Measurements from ENCODE around the gene TBXAS1.
"Not testable (repeated sequence)": the region's sequence is repeated elsewhere in the genome, so short reads cannot be mapped to it uniquely, and the experiment has no call there.

TBXAS1 gene

GRCh38 chr7:139827042-139827441 is 2.0 kb upstream of the TBXAS1 start:
- DNase-seq: no peak

DNA sequence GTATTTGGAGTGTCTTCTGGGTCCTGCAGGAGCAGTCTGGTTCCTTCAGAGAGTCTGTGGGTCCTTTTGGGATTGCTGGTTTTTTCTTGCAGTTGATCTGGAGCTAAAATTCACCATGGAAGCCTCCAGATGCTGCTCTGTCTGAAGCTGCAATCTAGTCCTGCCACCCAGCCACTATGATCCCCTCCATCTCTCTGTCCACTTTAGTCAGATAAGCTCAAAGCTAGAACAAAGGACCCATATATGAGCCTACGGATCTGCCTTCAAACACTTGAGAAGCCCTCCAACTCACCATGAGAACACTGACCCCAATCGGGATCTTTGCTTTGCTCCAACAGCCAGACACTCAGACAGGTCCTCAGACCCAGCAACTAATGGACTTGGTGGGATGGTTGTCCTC is 618 bp upstream of the TBXAS1 start:
- no peak for DNase-seq

GRCh38 chr7:139829775-139830117 is 682 bp downstream of the TBXAS1 start:
- DNase-seq: no peak

DNA sequence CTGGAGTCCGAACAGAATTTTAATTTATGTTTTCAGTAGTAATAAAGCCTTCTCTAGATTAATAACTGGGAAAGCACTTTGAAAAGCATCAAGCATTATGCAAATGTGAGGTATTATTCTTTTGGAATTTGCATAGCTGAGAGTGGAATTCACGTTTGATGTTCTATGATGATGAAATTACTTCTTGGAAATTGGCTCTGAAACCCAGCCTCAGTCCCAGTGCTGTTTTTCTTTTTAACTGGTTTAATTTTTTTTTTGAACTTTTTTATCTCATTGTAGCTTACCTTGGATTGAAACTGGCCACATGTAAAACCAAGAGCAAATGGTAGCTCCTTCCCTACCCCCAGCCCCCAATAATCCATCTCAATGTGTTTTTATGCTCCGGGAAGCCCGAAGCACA is 1.2 kb downstream of the TBXAS1 start:
- no peak for DNase-seq

GRCh38 chr7:139830782-139831501 is 1.9 kb downstream of the TBXAS1 start:
- DNase-seq: no peak

DNA sequence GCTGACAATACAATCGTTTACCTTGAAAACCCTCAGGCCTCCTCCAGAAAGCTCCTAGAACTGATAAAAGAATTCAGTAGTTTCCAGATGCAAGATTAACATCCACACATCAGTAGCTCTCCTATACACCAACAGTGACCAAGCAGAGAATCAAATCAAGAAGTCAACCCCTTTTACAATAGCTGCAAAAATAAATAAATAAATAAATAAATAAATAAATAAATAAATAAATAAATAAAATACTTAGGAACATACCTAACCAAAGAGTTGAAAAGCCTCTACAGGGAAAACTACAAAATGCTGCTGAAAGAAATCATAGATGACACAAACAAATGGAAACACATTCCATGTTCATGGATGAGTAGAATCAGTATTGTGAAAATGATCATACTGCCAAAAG is 6.8 kb downstream of the TBXAS1 start:
- DNase-seq: not testable (repeated sequence)

GRCh38 chr7:139837291-139837690 is 8.2 kb downstream of the TBXAS1 start:
- DNase-seq: not testable (repeated sequence)

GRCh38 chr7:139838276-139838675 is 9.2 kb downstream of the TBXAS1 start:
- no peak for DNase-seq

DNA sequence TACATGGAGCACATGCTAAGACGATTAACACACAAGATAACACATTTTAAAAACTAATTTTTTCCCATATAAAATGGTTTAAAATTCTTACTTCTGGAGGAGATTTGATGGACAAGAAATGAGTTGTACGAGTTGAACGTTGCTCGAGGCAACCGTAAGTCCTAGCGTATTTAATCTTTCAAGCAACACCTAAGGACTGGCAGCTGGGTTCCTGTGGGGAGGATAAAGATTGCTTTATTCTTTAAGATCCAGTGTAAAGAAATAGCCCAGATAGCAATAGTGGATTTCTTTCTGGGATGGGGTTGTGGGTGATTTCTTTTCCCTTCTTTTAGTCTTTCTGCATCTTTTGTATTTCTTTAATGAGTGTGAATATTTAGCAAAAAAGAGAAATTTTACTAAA is 9.8 kb downstream of the TBXAS1 start:
- DNase-seq: no peak

DNA sequence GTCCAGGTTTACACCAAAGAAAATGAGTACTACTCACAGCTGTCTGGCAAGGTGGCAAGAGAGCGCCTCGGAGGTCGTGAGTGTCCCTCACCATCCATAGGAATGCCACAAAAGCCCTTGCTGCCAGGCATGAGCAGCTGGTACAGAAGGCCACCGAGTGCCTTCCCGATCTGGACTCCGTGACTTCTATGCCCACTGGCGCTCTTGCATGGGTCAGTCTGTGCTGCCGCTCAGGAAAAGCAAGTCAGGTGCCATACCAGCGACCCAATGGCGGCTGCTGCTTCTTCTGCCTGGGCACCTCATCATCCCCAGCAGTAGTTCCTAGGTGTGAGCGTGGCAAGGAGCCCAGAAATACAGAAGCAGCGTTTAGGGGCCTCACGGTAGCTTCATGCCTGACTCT is 11.7 kb downstream of the TBXAS1 start:
- DNase-seq: no peak

DNA sequence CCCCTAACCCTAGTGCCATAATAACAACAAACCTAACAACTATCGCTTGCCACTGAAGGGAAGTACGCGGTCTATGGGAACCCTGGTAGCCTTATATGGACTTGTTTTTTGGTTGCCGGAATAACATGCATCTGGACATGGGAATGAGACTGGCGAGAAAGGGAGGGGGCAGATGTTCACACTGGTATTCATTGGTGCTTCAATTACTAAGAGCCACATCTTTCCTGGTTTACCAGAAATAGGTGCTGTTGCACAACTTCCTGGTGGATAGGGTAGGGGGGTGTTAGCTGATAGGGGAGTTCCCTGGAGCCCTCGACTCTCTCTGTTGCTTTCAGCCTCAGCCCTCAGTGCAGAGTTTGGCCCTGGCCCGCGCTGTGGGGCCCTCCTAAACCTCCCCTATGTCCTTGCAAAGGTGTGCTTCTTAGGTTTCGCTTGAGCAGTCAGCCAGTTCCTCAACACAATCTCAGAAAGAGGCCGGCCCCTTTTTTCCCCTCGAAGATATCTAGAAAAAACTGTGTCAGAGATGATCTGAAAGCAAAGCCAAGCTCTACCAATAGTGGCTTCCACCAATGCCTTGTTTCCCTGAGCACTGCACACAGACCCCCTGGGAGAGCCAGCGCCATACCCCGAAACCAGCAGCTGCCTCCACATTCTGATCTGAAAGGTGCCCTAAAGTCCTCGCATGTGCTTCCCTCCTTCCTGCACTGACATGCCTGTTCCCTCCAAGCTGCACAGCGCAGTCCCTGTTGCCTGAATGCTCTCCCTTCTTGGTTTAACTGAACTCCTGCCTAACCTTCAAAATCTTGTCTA is 13.5 kb downstream of the TBXAS1 start:
- DNase-seq: no peak

DNA sequence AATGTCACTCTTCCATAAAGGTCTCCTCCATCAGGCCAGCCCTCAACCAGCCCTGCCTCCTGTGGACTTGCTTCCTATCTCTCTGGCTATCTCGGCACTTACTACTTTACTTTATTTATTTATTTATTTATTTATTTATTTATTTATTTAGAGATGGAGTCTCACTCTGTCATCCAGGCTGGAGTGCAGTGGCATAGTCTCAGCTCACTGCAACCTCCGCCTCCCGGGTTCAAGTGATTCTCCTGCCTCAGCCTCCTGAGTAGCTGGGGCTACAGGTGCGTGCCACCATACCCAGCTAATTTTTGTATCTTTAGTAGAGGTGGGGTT is 14.1 kb downstream of the TBXAS1 start:
- not testable (repeated sequence) for DNase-seq

- DNase-seq: no peak
Observed at GRCh38 chr7:139844779-139845442, 15.8 kb downstream of the TBXAS1 start.

DNA sequence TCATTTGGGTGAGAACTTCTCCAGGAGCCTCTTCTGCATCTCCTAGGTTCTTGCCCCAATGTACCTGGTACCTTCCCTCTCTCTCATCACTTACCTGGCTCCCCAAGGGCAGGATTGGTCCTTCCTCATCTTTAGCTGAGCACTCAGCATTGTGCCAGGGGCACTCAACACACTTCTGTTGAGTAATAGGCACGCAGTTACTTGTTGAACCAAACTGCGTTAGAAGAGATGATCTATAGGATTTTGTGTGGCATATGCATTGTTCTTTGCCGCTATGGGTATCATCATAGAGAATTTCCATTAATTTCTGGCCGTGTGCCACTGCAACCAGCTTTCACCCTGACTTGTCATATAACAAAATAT is 16.4 kb downstream of the TBXAS1 start:
- no peak for DNase-seq

- DNase-seq: no peak
Observed at GRCh38 chr7:139846297-139846696, 17.2 kb downstream of the TBXAS1 start.

- DNase-seq: no peak
Observed at GRCh38 chr7:139848274-139848673, 19.2 kb downstream of the TBXAS1 start.

- no peak for DNase-seq
Observed at GRCh38 chr7:139850906-139851305, 21.8 kb downstream of the TBXAS1 start.

GRCh38 chr7:139851770-139852481 is 22.9 kb downstream of the TBXAS1 start:
- DNase-seq: no peak

DNA sequence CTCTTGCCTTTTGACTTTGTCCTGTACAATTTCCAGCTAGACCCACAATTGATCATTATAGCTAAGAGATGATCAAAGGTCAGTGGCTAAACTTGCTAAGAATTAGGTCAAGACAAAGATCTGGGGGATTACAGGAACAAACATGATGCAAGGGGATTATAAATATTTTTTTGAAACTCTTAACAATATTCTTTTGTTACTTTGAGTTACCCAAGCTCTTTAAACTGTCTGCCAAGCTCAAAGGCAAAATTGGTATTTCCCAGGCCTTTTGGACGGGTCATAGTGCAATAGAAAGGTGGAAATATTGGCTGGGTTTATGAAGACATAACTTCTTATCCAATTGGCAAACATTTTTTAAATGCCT is 23.4 kb downstream of the TBXAS1 start:
- DNase-seq: no peak

GRCh38 chr7:139853506-139854123 is 24.6 kb downstream of the TBXAS1 start:
- no peak for DNase-seq

DNA sequence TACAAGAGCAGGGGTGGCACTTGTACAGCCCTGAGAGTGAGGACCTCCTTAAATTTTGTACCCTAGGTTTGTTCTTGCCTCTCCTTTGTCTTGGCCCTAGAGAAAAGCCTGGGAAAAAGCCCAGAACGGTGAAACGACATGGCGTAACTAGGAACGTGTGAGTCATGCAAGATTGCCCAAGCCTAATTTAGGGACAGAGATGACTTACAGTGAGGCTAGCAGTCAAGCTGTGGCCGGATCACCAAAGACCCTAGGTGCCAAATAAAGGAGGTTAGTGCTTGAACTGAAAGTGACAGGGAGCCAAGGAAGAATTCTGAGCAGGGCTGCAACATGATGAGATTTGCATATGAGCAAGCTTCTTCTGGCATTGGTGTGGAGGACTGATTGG is 25.1 kb downstream of the TBXAS1 start:
- no peak for DNase-seq

DNA sequence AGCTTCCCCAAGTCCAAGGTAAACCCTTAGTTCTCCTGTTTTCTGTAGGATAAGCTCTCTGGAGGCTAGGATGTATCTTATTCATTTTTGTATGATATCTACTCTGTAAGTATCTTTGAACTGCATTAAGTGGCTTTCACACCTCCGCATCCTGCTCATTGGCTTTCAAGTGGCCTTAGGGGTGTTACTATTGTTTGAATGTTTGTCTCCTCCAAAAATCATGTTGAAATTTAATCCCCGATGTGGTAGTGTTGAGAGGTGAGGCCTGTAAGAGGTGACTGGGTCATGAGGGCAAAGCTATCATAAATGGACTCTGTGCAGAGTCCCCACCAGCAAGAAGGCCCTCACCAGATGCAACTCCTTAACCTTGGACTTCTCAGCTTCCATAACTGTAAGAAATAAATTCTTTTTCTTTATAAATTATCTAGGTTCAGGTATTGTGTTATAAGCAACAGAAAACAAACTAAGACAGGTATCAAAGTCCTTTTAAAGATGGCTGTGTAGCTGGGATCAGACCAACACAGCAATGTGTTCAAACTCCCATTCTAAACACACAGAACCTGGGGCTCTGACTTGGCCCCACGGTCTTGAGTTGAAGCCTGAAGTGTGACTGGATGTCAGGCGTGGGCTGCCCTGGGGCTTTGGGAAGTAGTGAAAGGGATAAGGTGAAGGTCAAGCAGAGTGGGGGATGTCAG is 25.9 kb downstream of the TBXAS1 start:
- DNase-seq: no peak

All from OCI-M1 (cell line).